OCI-LY7 (cell line): ENCODE measurements around the gene LTBR. TPM values are rescaled to one million over a fixed set of nuclear protein-coding genes. Genes with fewer than 3 reads are reported as not detected.

ENCODE experiments used
- BruUV-seq: library from RNA; stranded (reverse); fragments of 400-500 nt; replicated peaks from 2 replicates; lab custom pipeline; 2021; lab: Mats Ljungman, UMichigan
- CTCF ChIA-PET: fragments of 300-600 bp; sonication (Branson Sonifier 250); formaldehyde crosslinking; loops from one replicate; lab custom pipeline; 2022; ENCODE audit warnings: antibody characterized with exemption; ENCODE audit not compliant: unreplicated experiment; lab: Charles Lee
- POLR2A ChIA-PET: fragments of 300-600 bp; sonication (Branson Sonifier 250); formaldehyde crosslinking; loops from one replicate; lab custom pipeline; 2022; ENCODE audit warnings: antibody characterized with exemption; lab: Charles Lee
- DNase-seq: peaks from one replicate; pipeline ENCODE4 v3.0.0-alpha.2; 2015; ENCODE audit warnings: low spot score
- H2AFZ ChIP-seq: fragments of 200-600 bp; sonication (generic), shearing (Covaris generic); 2 replicates; pipeline ENCODE4 v1.6.1; 2014; ENCODE audit warnings: mild to moderate bottlenecking, antibody characterized with exemption, low read length, moderate library complexity
- H3K27ac ChIP-seq: fragments of 200-600 bp; sonication (generic); 2 replicates; pipeline ENCODE4 v1.5.1; 2014; ENCODE audit warnings: mixed run types, low read depth, mild to moderate bottlenecking, moderate library complexity, low read length, inconsistent platforms; ENCODE audit not compliant: poor library complexity, severe bottlenecking
- H3K36me3 ChIP-seq: fragments of 200-600 bp; sonication (generic); 2 replicates; pipeline ENCODE4 v1.6.1; 2014; ENCODE audit warnings: mild to moderate bottlenecking, antibody characterized with exemption, low read length, moderate library complexity, mixed read lengths; ENCODE audit not compliant: insufficient read depth
- H3K4me1 ChIP-seq: fragments of 200-600 bp; sonication (generic); 2 replicates; pipeline ENCODE4 v1.5.1; 2014; ENCODE audit warnings: mild to moderate bottlenecking, low read length; ENCODE audit not compliant: insufficient read depth, poor library complexity, severe bottlenecking
- H3K4me2 ChIP-seq: fragments of 200-600 bp; sonication (generic); 2 replicates; pipeline ENCODE4 v1.6.1; 2014; ENCODE audit warnings: mild to moderate bottlenecking, low read length
- H3K4me3 ChIP-seq: fragments of 200-600 bp; sonication (generic); 2 replicates; pipeline ENCODE4 v1.5.1; 2014; ENCODE audit warnings: mild to moderate bottlenecking, low read depth, low read length; ENCODE audit not compliant: poor library complexity, severe bottlenecking
- H3K79me2 ChIP-seq: fragments of 200-600 bp; sonication (generic); 2 replicates; pipeline ENCODE4 v1.6.1; 2016; ENCODE audit warnings: low read depth, mild to moderate bottlenecking, low read length, moderate library complexity, mixed read lengths; ENCODE audit not compliant: insufficient read depth
- H3K9me2 ChIP-seq: fragments of 200-600 bp; sonication (generic); 2 replicates; pipeline ENCODE4 v1.6.1; 2016; ENCODE audit warnings: mild to moderate bottlenecking, low read length, mixed read lengths; ENCODE audit not compliant: insufficient read depth
- H3K9me3 ChIP-seq: fragments of 200-600 bp; sonication (generic); 2 replicates; pipeline ENCODE4 v1.6.1; 2014; ENCODE audit warnings: mild to moderate bottlenecking, mixed run types, low read length, mixed read lengths
- H4K20me1 ChIP-seq: fragments of 200-600 bp; sonication (generic); 2 replicates; pipeline ENCODE4 v1.6.1; 2014; ENCODE audit warnings: mild to moderate bottlenecking, antibody characterized with exemption, low read length, moderate library complexity, mixed read lengths; ENCODE audit not compliant: insufficient read depth
- EZH2phosphoT487 ChIP-seq: fragments of 200-600 bp; sonication (generic); IDR thresholded peaks from 2 replicates; pipeline ENCODE4 v1.6.1; 2018; ENCODE audit warnings: low read depth, borderline replicate concordance, mild to moderate bottlenecking, mixed run types, antibody characterized with exemption, low read length, moderate library complexity, mixed read lengths
- intact Hi-C: fragments of 100-400 bp; cut with micrococcal nuclease; formaldehyde crosslinking; loops from one replicate; pipeline ENCODE4 v1.10.0; 2022; ENCODE audit not compliant: unreplicated experiment
- total RNA-seq, 2 experiments: library from RNA; depleted of rRNA in 1 of 2; stranded (reverse); fragments of >200 nt in 1 of 2; shearing (Covaris generic) in 1 of 2; gene quantifications; 2 replicates each; pipeline ENCODE4 v1.2.3, GENCODE V29; 2014 to 2022
- TF ChIP-seq, protein P1 (sequence below): fragments of 200-600 bp; sonication (generic); conservative IDR thresholded peaks from 2 replicates; pipeline ENCODE4 v1.5.1; 2014; ENCODE audit warnings: mild to moderate bottlenecking, antibody characterized with exemption, low read length, moderate library complexity, mixed read lengths

Gene LTBR
- total RNA-seq, 2 experiments from 2014 or later, result not detected

DNA sequence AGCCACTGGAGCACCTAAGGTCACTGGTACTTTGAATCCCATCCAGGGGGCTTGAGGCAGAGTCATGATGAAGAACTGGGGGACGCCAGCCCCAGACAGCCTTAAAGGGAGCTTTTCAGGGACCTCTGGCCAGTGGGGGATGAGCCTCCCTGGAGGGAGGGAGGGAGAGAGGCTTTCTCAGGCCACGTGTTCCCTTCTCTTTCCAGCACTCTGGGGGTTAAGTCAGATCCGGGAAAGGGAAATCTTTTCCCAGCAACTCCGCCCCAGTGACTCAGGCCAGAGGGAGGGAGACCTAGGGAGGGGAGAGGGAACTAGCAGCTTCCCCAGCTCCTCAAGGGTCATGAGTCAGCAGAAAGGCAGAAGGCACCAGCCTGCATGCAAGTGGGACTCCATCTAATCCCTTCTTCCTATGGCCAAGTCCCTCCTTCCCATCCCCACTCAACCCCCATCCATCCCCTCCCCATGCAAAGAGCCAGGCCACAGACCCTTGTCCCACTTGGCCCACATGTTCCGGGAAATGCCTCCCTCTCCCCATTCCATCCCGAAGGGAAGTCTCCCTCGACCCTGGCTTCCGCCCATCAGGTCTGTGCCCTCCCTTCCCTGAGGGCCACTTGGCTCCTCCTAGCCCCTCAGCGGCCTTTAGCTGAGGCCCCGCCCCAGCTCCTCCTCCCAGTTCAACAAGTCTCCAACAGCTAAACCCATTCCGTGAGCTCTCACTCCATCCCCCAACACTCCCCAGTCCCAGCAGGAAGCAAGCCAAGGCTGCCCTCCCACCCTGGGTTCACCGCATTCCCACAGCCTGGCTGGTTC lies 47.7 kb upstream of the LTBR start:
- no peaks in the 10 kb centered on the region for H3K9me3 ChIP-seq
- DNase-seq, result no peak
- peak overlapping the region; percentile 16; the same call in 1 of the 2 replicates for H2AFZ ChIP-seq
- H3K9me2 ChIP-seq, result no peaks in the 10 kb centered on the region
- H3K36me3 ChIP-seq, result peaks cover 37% of the 10 kb centered on the region
- peak overlapping the region; percentile 81 for H3K4me2 ChIP-seq
- peak overlapping the region; percentile 53 for H3K4me3 ChIP-seq
- peaks cover 66% of the 10 kb centered on the region for H3K4me1 ChIP-seq
- peak overlapping the region; percentile 80 for H3K27ac ChIP-seq
- H3K79me2 ChIP-seq, result peaks cover 55% of the 10 kb centered on the region; the same call in 1 of the 2 replicates
- intact Hi-C loops, result loop anchor here (5.0 kb wide), 2 partner anchors 131 to 196 kb away; partner anchors contain the start of gene GAPDH
- no peak for TF ChIP-seq EZH2phosphoT487
- TF ChIP-seq, protein P1, sequence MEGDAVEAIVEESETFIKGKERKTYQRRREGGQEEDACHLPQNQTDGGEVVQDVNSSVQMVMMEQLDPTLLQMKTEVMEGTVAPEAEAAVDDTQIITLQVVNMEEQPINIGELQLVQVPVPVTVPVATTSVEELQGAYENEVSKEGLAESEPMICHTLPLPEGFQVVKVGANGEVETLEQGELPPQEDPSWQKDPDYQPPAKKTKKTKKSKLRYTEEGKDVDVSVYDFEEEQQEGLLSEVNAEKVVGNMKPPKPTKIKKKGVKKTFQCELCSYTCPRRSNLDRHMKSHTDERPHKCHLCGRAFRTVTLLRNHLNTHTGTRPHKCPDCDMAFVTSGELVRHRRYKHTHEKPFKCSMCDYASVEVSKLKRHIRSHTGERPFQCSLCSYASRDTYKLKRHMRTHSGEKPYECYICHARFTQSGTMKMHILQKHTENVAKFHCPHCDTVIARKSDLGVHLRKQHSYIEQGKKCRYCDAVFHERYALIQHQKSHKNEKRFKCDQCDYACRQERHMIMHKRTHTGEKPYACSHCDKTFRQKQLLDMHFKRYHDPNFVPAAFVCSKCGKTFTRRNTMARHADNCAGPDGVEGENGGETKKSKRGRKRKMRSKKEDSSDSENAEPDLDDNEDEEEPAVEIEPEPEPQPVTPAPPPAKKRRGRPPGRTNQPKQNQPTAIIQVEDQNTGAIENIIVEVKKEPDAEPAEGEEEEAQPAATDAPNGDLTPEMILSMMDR, result no peak
- ChIA-PET CTCF (interaction anchor here (0.8 kb wide), 1 partner anchor 32 kb away, joined by 3 read pairs; no protein-coding TSS in a partner anchor), POLR2A (interaction anchor here (0.6 to 4.0 kb wide), 6 partner anchors 8 to 125 kb away, joined by 3 to 55 read pairs (median 3); no protein-coding TSS in a partner anchor)
- H4K20me1 ChIP-seq, result no peaks in the 10 kb centered on the region
- BruUV-seq, result no TSS peak

DNA sequence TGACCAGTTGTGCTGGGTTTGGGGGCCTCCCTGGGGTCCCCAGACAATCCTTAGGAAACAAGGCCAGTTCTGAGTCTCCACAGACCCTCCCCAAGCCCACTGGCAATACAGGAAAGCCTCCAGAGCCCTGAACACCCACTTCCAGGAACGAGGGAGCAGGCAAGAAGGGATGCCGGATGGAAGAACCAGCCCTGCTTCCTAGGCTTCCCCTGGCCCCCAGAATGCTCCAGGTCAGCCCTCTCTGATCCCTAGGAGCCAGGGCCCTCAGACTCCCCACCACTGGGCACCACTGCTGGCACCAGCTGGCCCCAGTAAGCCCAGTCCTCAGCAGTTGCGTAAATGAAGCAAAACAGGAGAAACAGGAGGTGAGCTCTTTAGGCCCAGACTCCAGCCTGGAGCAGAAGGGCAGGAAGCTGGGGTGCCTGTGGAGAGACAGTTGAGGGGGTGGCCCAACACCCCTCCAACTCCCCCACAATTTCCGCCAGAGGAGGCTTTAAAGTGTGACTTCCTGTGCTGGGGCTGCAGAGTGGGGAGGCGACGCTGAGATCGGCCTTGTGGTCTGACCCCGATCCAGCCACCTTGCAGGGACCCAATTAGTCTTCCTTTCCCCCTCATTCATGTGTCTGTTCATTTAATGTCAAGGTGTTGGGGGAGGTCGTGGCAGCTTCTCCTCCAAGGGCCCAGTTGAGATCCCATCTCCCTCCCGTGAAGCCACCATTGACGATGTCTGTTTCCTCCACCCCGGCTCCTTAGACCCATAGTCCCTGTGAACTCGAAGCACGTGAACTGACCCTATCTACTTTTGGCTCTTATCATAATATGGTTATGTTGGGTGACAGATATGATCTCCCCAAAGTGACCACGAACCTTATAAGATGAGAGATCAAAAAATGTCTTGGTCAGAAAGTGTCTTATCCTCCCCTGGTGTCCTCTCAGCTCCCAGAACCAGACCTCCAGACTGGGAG lies 46.8 kb upstream of the LTBR start:
- Histone ChIP-seq H3K4me3 (peak overlapping the region; percentile 53), H3K36me3 (peaks cover 31% of the 10 kb centered on the region), H4K20me1 (no peaks in the 10 kb centered on the region), H3K4me1 (peaks cover 66% of the 10 kb centered on the region), H3K79me2 (peaks cover 61% of the 10 kb centered on the region; the same call in 1 of the 2 replicates), H3K9me2 (no peaks in the 10 kb centered on the region), H2AFZ (no peak overlapping the region), H3K4me2 (peak overlapping the region; percentile 81), H3K9me3 (no peaks in the 10 kb centered on the region), H3K27ac (peak overlapping the region; percentile 80)
- BruUV-seq, result no TSS peak
- intact Hi-C loops, result loop anchor here (5.0 kb wide), 2 partner anchors 130 to 195 kb away; partner anchors contain the start of gene GAPDH
- CTCF ChIA-PET, result no interaction called here
- POLR2A ChIA-PET, result interaction anchor here (1.0 to 4.0 kb wide), 5 partner anchors 7 to 124 kb away, joined by 3 to 55 read pairs (median 3); no protein-coding TSS in a partner anchor
- TF ChIP-seq EZH2phosphoT487, result no peak
- TF ChIP-seq, protein P1, result no peak
- DNase-seq, result peak; percentile 54
